NCI-H1694 (cell line): ENCODE data around the gene ZBTB16.

Experiments
- DNase-seq: peaks from one replicate; lab custom pipeline; 2025; lab: John Stamatoyannopoulos, UW

ZBTB16 gene

GRCh38 chr11:114167771-114168448, 108.4 kb downstream of the ZBTB16 start:
- DNase-seq: no peak

DNA sequence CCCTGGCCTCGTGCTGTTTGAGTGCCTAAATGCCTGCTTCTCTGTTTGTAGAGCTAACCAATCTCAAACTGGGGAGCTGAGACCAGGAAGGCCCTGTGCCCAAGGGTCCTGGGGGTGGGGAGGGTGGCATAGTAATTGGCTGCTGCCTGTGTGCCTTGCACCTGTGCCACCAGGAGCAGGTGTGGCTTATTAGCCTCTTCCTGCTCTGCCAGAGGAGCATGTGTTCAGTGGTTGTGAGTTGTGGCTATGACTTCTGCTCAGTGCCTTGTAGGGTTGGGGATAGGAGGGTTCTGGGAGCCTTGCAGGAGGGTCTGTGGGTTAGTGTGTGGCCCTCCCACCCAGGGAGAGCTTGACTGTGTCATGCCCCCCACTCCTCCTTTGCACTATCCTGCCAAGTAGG, 109.2 kb downstream of the ZBTB16 start:
- DNase-seq: no peak

- DNase-seq: no peak
These were observed 109.8 kb downstream of the ZBTB16 start for GRCh38 chr11:114169321-114169749.

DNA sequence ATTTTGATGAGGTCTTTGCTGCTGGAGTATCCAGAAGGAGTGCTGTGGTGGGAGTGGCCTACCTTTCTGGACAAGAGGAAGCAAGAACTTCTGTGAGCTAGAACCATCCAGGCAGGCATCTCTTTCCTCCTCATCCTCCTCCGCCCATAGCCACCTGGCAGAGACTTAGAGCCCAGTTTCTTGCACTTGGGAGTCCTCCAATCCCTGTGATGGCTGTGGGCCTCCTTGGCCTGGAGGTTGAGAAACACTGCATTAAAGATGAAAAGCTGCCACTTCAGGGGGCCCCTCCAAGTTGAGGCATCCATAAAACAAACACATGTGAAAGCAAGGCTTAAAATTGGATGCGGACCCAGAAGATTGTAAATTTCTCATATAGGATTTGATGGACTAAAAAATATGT, 110.3 kb downstream of the ZBTB16 start:
- DNase-seq: no peak

DNA sequence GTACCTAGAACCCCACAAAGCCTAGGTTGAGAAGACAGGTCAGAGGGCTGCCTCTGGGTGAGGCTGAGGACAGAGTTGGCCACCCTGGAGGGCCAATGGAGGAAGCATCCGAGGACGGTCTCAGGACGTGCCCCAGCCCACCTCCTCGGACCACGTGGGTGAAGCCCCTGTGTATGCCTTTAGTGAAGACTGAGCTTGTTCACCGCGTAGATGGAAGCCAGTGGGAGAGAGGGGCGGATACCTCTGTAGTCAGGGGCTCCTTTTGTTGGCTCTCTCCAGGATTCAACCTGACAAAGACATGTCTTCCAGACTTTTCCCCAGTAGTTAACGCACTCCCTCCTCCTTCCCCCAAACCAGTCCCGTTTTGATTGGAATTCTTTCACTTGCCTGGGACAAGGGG, 110.7 kb downstream of the ZBTB16 start:
- DNase-seq: no peak

DNA sequence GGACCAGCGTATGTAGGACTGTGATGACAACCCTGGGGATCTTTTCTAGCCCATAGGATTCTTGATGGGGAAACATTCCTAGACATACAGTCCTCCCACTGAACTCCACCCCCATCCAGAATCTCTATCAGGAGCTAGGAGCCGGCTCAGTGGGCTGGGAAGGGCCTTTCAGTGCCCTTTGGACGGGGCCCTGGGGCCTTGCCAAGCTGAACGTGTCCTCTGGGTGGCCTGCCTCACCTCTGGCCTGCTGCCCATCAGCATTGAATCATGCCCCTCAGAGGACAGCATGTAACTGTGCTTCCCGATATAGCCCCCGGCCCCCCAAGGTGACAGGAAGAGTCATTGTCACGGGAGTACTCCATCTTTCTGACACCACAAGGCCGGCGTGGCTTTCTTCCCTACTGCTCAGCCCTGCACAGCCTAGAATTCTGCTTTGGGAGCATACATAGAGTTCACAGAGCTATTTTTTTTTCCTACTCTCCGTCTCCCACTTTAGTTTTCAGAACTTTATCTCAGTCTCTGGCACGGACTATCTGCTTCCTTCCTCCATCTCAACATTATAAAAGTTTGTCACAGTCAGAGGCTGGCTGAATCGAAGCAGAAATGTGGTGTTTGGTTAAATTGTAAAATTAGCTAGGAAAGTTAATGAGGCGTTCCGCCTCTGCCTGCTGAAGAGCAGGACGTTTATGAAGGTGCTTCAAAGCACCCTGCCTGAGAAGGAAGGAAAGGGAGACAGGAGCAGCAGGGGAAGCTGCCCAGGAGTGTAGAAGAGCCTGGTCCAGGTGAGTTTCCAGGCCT, 111.9 kb downstream of the ZBTB16 start:
- no peak for DNase-seq

- no peak for DNase-seq
These were observed 112.7 kb downstream of the ZBTB16 start for GRCh38 chr11:114172055-114172861.

GRCh38 chr11:114172871-114173444, 113.4 kb downstream of the ZBTB16 start:
- no peak for DNase-seq

- no peak for DNase-seq
These were observed 114.3 kb downstream of the ZBTB16 start for GRCh38 chr11:114173843-114174242.

DNA sequence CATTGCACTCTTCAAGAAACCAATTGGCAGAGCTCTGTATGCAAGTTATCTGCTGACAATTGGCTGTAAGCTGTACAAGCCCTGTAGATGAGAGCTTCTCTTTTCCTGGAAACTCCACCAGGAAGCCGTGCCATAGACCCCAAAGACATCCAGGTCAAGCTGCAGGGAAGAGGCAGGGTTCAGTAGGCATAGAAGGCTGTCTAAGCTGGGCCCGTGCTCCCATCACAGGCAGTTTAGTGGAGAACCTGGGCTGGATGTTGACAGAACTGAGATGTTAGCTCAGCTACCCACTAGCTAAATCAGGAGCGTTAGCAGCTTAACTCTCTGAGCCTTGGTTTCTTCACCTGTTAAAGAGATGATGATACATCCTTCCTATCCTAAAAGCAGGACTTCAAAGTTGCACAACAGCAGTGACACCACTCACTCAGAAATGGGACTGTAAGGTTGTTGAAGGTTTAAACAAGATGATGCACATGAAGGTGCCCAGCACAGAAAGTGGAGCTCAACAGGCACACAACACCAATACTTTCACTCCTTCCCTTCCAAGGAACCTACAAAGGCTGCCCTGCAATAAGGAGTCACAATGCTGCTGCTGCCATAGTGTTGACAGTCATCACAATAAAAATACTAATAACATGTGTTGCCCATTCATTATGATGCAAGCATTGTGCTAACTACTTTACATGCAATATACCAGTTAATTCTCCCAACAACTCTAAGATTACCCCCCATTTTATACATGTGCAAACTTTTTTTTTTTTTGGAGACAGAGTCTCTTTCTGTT, 115.4 kb downstream of the ZBTB16 start:
- DNase-seq: no peak

- DNase-seq: no peak
These were observed 116.2 kb downstream of the ZBTB16 start for GRCh38 chr11:114175706-114176105.

GRCh38 chr11:114176321-114176720, 116.8 kb downstream of the ZBTB16 start:
- DNase-seq: no peak

DNA sequence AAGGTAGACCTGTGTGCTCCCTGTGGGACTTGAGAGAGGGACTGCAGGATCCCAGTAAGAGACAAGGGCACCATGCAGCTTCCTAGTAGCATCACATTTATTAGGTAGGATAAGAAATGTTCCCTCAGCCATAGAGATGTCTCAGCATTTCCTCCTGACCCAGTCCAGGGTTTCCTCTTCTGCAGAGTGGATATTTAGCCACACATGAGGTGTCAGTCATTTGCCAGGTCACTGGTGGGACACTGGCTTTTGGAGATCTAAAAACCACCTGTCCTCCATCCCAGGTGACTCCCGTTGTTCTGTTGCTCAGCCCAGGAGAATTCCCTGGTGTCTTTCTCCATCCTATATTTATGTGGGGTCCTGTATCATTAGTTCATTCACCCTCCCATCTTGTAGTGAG, 119.1 kb downstream of the ZBTB16 start:
- no peak for DNase-seq

DNA sequence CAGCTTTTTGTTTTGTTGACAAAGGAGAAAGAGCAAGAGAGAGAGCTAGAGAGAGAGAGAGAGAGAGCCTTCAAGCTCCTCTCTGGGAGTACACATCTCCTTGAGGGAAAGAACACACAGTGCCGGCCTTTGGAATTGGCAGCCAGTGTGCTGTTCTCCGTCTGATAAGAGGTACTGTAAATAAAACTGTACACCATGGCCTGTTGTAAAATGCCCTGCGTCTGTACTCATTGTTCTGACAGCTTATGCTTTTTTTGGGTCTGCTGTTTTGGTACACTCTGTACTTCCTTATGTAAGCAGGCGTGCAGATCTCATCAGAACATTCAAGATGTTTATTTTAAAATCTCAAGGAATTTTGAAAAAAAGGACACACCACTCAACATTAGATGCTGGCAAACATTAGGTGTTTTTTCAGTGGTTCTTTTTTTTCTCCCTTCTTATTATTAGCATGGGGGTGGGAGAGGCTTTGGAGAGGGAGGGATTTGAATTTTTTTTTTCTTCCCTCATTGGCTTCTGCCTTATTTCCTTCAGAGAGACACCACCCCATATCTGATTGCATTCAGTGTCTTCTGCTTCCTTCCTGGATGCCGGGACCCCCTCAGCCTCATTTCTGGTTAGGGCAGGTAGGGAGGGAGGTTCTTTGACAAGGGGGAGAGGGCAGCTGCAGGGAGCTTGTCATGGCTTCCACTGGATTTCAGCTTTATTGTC, 119.9 kb downstream of the ZBTB16 start:
- DNase-seq: no peak

- DNase-seq: no peak
These were observed 121.0 kb downstream of the ZBTB16 start for GRCh38 chr11:114180301-114181055.

DNA sequence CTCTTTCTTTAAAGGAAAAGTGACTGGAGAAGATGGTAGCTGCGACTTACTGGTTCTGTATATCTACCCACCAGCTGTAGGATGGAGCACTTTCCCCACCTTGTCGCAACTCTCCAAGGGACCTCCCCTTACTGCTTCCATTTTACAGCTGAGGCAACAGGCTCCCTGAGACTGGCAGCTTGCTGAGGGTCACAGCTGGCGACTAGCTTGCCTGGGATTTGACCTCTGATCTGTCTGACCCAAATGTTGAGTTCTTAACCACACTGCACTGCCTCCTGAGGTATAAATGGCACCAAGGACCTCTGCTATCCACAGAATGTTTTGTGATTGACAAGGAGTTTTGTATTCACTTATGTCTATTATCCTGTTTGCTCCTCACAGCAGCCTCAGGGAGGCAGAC, 121.7 kb downstream of the ZBTB16 start:
- DNase-seq: no peak

DNA sequence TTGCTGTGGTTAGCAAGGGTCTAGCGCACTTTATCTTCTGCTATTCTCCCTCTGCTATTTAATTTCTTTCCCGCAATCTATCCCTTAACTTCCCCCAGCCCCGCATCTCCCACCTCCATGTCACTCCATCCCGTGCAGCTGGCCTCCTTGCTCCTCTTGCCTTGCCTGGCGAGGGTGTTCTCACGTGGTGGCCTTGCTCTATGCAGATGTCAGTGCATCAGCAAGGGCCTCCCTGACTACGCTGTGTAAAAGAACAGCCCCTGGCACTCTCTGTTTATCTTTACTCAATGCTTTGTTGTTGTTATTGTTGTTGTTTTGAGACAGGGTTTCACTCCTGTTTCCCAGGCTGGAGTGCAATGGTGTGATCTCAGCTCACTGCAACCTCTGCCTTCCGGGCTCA, 122.2 kb downstream of the ZBTB16 start:
- no peak for DNase-seq

DNA sequence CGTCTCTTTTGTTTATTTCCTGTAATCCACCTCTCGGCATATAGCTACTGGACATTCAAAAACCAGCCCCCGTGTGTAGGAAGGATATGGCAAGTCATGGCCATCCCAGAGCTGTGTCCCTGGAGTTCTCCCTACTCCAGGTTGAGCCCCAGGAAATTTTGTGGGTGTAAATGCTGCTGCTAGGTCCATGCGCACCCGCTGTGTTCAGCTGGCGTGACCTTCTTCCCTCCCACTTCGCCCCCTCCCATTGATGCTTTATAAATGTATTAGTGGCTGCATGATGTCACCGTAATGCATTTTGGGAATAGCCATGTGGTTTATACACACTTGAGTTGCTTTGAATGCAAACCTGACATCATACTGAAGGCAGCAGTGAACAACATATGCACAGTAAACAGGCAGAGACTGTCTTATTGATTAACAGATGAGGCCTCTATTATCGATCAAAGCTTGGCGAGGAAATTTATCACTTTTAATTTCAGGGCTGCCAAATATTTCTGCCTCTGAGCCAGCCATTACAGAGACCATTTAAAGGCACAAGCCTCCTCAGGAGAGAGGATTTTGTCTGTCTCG, 123.0 kb downstream of the ZBTB16 start:
- no peak for DNase-seq

GRCh38 chr11:114183044-114183511, 123.6 kb downstream of the ZBTB16 start:
- no peak for DNase-seq

GRCh38 chr11:114185436-114185835, 125.9 kb downstream of the ZBTB16 start:
- DNase-seq: no peak
